GM12864 (cell line): ENCODE data around the gene PDZD4.

ENCODE experiments used
- DNase-seq: peaks from one replicate; pipeline ENCODE4 v3.0.0-alpha.2; 2011; ENCODE audit warnings: low read depth
- H3K4me3 ChIP-seq: 2 replicates; pipeline ENCODE4 v1.5.1; 2011; ENCODE audit warnings: mild to moderate bottlenecking, low read depth, low read length, control low read depth
- CTCF ChIP-seq: IDR thresholded peaks from 2 replicates; pipeline ENCODE4 v1.5.1; 2011; ENCODE audit warnings: low read depth, mild to moderate bottlenecking, moderate library complexity, low read length, control low read depth, inconsistent platforms; ENCODE audit errors: missing control alignments

PDZD4 gene

GRCh38 chrX:153767674-153768055, 62.7 kb downstream of the PDZD4 start:
- no peak for DNase-seq
- no peak for TF ChIP-seq CTCF
- no peak overlapping the region for H3K4me3 ChIP-seq

- no peak for TF ChIP-seq CTCF
- DNase-seq = no peak
- H3K4me3 ChIP-seq = no peak overlapping the region
These were observed 63.3 kb downstream of the PDZD4 start for GRCh38 chrX:153766871-153767673.

- no peak for TF ChIP-seq CTCF
- no peak overlapping the region for H3K4me3 ChIP-seq
- no peak for DNase-seq
These were observed 64.1 kb downstream of the PDZD4 start for GRCh38 chrX:153766098-153766817.

GRCh38 chrX:153765138-153766079, 64.9 kb downstream of the PDZD4 start:
- no peak for TF ChIP-seq CTCF
- no peak for DNase-seq
- no peak overlapping the region for H3K4me3 ChIP-seq

- DNase-seq = no peak
- H3K4me3 ChIP-seq = no peak overlapping the region
- no peak for TF ChIP-seq CTCF
These were observed 65.6 kb downstream of the PDZD4 start for GRCh38 chrX:153764786-153765137.

- peak; percentile 3 for DNase-seq
- H3K4me3 ChIP-seq = no peak within 1 kb of the TSS
These were observed 66.2 kb downstream of the PDZD4 start, which contains the start of gene PLXNB3 for GRCh38 chrX:153763989-153764755. Gene PLXNB3 (plus strand): TSS chrX:153764249. CDS start chrX:153765536, 1,287 bp downstream.

More at GRCh38 chrX:153763989-153764755, 66.2 kb downstream of the PDZD4 start, which contains the start of gene PLXNB3:
- peak; percentile 71 for TF ChIP-seq CTCF
